ENCODE measurements around the gene TPCN2.

TPCN2 gene

GRCh38 chr11:69101115-69101791 lies 52.5 kb downstream of the TPCN2 start:
- no peak overlapping the region for H3K4me3 ChIP-seq (ENCODE audit: low read depth, low read length)
- TF ChIP-seq, protein P1, sequence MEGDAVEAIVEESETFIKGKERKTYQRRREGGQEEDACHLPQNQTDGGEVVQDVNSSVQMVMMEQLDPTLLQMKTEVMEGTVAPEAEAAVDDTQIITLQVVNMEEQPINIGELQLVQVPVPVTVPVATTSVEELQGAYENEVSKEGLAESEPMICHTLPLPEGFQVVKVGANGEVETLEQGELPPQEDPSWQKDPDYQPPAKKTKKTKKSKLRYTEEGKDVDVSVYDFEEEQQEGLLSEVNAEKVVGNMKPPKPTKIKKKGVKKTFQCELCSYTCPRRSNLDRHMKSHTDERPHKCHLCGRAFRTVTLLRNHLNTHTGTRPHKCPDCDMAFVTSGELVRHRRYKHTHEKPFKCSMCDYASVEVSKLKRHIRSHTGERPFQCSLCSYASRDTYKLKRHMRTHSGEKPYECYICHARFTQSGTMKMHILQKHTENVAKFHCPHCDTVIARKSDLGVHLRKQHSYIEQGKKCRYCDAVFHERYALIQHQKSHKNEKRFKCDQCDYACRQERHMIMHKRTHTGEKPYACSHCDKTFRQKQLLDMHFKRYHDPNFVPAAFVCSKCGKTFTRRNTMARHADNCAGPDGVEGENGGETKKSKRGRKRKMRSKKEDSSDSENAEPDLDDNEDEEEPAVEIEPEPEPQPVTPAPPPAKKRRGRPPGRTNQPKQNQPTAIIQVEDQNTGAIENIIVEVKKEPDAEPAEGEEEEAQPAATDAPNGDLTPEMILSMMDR (IDR thresholded peaks at IDR 0.05; ENCODE audit: borderline replicate concordance, insufficient read depth, low read depth, low read length) = peak; percentile 100

GRCh38 chr11:69101792-69102695 lies 53.3 kb downstream of the TPCN2 start:
- TF ChIP-seq, protein P1 (IDR thresholded peaks at IDR 0.05; ENCODE audit: borderline replicate concordance, insufficient read depth, low read depth, low read length) = no peak
- H3K4me3 ChIP-seq (ENCODE audit: low read depth, low read length) = no peak overlapping the region

- H3K4me3 ChIP-seq (ENCODE audit: low read depth, low read length) = no peak overlapping the region
- TF ChIP-seq, protein P1 (IDR thresholded peaks at IDR 0.05; ENCODE audit: borderline replicate concordance, insufficient read depth, low read depth, low read length) = peak; percentile 11; the same call in 1 of the 2 replicates
Observed at GRCh38 chr11:69102732-69103615, 54.2 kb downstream of the TPCN2 start.

DNA sequence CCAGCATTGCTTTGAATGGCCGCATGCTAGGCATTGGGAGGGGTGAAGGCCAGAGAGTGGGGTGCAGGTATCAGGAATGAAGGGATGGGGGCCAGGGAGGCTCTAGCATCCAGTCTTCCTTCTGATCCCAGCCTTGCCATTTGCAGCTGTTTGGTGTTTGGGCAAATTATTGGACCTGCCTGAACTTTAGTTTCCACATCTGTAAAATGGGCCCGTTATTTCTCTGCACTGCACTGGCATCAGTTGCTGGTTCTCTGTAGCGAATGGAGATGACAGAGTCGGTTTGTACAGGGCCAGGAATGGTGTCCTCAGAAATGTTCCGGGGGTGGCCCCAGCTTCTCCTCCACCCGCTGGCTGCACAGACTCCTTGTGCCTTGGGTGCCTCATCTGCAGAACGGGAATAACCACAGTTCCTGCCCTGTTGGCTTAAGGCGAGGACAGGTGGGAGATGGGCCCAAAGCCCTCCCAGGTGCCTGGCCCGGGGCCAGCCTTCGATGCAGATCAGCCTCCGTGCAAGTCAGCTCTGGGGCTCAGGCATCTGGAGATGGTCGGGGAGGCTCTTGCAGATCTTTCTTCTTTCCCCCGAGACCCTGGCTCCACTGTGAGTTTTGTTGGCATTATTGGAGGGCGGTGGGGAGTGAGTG lies 55.6 kb downstream of the TPCN2 start:
- H3K4me3 ChIP-seq (ENCODE audit: low read depth, low read length) = no peak overlapping the region
- TF ChIP-seq, protein P1 (IDR thresholded peaks at IDR 0.05; ENCODE audit: borderline replicate concordance, insufficient read depth, low read depth, low read length) = no peak

DNA sequence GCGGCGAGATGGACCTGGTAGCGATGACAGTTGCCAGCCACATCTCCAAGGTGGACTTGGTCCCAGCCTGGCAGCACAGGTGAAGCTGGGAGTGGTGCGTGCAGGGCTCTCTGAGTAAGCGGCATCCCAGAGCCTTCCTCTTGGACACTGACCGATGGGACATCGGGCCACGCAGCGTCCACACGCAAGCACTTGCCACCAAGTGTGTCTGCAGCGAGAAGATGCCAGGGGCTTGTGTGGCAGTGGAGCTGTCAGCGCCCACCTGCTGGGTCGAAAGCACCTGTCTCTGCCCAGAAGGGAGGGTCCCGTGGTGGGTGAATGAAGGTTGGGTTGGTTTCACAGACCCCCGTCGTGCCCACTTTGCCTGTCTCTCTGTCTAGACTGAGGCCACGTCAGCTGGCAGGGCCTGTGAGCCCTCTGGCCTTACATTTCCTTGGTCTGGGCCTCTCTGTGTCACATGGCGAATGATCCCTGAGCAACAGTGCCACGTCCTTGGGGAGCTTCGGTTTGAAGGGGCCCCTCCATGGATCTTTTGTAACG lies 56.2 kb downstream of the TPCN2 start:
- no peak overlapping the region for H3K4me3 ChIP-seq (ENCODE audit: low read depth, low read length)
- TF ChIP-seq, protein P1 (IDR thresholded peaks at IDR 0.05; ENCODE audit: borderline replicate concordance, insufficient read depth, low read depth, low read length) = no peak

- no peak overlapping the region for H3K4me3 ChIP-seq (ENCODE audit: low read depth, low read length)
- TF ChIP-seq, protein P1 (IDR thresholded peaks at IDR 0.05; ENCODE audit: borderline replicate concordance, insufficient read depth, low read depth, low read length) = no peak
Observed at GRCh38 chr11:69105461-69106030, 56.8 kb downstream of the TPCN2 start.

Data from GM12875 (cell line).